ENCODE measurements around the gene MYLK2. TPM values are rescaled to one million over a fixed set of nuclear protein-coding genes. Genes with fewer than 3 reads are reported as not detected.

MYLK2 gene
- total RNA-seq, 4 donors from 2014 or later = 0.10 TPM; not detected in 3

DNA sequence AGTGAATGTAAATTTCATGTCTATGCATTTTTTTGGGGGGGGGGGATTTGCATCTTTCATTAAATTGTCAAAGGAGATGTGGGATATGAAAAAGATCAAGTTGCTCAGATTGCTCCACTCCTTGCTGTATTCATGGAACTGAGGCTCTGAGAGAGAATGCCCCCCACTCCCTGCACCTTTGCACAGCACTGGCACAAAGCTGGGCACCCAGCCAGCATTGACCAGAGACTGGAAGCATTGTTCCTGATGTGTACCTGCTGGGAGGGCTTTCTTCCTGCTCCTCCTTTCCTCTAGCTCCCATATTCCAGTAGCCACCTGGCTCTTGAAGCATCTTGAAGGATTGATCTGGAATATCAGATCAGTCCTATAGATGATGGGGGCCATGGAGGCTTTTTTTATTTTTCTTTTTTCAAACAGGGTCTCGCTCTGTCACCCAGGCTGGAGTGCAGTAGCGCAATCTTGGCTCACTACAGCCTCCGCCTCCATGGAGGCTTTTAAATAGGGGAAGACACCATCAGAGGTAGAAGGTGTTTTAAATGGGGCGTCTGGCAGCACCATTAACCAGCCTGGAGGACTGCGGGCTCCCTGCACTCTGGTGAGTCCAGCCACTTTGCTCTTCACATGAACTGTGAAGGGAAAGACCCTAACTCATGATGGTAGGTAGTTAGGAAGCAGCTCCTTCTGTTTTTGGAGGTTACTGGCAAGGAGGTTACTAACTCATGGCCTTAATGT lies 40.3 kb downstream of the MYLK2 start:
- TF ChIP-seq, protein P1, sequence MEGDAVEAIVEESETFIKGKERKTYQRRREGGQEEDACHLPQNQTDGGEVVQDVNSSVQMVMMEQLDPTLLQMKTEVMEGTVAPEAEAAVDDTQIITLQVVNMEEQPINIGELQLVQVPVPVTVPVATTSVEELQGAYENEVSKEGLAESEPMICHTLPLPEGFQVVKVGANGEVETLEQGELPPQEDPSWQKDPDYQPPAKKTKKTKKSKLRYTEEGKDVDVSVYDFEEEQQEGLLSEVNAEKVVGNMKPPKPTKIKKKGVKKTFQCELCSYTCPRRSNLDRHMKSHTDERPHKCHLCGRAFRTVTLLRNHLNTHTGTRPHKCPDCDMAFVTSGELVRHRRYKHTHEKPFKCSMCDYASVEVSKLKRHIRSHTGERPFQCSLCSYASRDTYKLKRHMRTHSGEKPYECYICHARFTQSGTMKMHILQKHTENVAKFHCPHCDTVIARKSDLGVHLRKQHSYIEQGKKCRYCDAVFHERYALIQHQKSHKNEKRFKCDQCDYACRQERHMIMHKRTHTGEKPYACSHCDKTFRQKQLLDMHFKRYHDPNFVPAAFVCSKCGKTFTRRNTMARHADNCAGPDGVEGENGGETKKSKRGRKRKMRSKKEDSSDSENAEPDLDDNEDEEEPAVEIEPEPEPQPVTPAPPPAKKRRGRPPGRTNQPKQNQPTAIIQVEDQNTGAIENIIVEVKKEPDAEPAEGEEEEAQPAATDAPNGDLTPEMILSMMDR (IDR thresholded peaks at IDR 0.05) = no peak
- TF ChIP-seq POLR2A (IDR thresholded peaks at IDR 0.05) = no peak
- no peak overlapping the region for H3K4me3 ChIP-seq (ENCODE audit: low read depth, poor library complexity, severe bottlenecking)
- DNase-seq (ENCODE audit: low spot score in 2 of 2) = no peak
- intact Hi-C loops (cut with DNase I; ENCODE audit: low total_unique reads) = no loop called here
- 87 to 91% methylated on average over 5 of the region's 5 CpGs for WGBS, 2 donors

DNA sequence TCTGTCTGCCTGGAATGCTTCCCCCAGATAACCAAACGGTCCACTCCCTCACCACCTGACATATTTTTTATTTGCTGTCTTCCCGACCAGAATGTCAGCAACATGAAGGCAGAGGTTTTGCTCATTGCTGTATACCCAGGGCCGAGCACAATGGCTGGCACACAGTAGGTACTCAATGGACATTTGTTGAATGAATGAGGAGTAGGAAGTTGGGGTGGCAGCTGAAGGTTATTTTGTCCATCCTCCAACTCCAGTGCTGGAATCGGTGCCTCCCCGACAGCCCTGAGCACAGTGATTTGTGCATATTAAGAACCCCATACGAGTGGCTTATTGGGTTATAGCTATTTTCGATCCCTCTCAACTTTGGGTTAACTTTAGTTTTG lies 40.8 kb downstream of the MYLK2 start:
- WGBS, 2 donors = 41 to 62% methylated on average over 7 of the region's 7 CpGs
- no peak overlapping the region for H3K4me3 ChIP-seq (ENCODE audit: low read depth, poor library complexity, severe bottlenecking)
- intact Hi-C loops (cut with DNase I; ENCODE audit: low total_unique reads) = no loop called here
- DNase-seq (ENCODE audit: low spot score in 2 of 2) = peak in 1 of 2 donors; percentile 57
- no peak for TF ChIP-seq POLR2A (IDR thresholded peaks at IDR 0.05)
- TF ChIP-seq, protein P1 (IDR thresholded peaks at IDR 0.05) = no peak

DNA sequence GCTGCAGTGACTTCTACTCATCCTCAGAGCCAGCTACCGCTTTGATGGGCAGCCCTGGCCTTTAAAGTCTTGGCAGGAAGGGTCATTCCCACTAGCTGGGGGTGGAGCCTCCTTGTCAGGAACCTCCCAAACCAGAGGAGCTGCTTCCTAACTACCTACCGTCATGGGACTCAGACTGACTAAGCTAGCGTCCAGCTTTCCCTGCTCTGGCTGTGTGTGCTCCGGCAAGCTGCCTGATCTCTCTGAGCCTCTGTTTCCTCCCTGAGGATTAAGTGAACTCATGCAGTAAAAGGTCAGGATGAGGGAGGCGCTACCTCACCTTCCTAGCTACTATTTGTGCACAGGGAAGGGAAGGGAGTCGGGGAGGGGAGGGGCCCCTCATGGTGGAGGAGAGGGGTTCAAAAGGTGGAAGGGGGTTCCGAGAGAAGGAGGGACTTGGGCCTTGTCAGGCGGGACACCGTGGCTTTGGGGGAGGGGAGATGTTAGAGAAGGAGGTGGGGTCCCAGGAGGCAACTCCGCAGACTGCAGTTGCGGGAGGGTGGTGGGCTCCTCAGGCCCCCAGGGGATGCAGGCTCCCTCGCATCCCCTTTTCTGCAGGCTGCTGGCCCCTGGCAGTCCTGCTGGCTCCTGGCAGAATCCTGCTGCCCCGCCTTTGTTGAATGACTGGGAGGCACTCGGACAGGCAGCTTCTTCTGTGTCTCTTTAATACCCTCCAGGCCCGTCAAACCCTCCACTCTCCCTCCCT lies 41.4 kb downstream of the MYLK2 start:
- intact Hi-C loops (cut with DNase I; ENCODE audit: low total_unique reads) = no loop called here
- peak in 1 of 2 donors; percentile 82 for DNase-seq (ENCODE audit: low spot score in 2 of 2)
- no peak for TF ChIP-seq POLR2A (IDR thresholded peaks at IDR 0.05)
- TF ChIP-seq, protein P1 (IDR thresholded peaks at IDR 0.05) = no peak
- no peak overlapping the region for H3K4me3 ChIP-seq (ENCODE audit: low read depth, poor library complexity, severe bottlenecking)
- WGBS, 2 donors = 5 to 10% methylated on average over 15 of the region's 15 CpGs

DNA sequence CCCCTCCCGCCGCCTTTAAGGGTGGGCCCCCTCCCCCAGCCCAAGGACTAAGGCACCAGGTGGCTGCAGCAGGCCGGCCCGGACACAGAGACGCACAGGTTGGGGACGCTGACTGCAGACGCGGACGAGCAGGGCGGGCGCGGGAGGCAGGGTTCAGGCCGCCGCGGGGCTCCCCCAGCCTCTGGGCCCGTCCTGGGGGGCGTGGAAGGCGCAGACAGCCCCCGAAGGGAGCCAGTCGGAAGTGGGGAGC lies 41.9 kb downstream of the MYLK2 start:
- no peak for DNase-seq (ENCODE audit: low spot score in 2 of 2)
- TF ChIP-seq, protein P1 (IDR thresholded peaks at IDR 0.05) = no peak
- TF ChIP-seq POLR2A (IDR thresholded peaks at IDR 0.05) = no peak
- 0% methylated on average over 4 to 16 of the region's 20 CpGs for WGBS, 2 donors
- intact Hi-C loops (cut with DNase I; ENCODE audit: low total_unique reads) = no loop called here
- H3K4me3 ChIP-seq (ENCODE audit: low read depth, poor library complexity, severe bottlenecking) = peak overlapping the region; percentile 21

DNA sequence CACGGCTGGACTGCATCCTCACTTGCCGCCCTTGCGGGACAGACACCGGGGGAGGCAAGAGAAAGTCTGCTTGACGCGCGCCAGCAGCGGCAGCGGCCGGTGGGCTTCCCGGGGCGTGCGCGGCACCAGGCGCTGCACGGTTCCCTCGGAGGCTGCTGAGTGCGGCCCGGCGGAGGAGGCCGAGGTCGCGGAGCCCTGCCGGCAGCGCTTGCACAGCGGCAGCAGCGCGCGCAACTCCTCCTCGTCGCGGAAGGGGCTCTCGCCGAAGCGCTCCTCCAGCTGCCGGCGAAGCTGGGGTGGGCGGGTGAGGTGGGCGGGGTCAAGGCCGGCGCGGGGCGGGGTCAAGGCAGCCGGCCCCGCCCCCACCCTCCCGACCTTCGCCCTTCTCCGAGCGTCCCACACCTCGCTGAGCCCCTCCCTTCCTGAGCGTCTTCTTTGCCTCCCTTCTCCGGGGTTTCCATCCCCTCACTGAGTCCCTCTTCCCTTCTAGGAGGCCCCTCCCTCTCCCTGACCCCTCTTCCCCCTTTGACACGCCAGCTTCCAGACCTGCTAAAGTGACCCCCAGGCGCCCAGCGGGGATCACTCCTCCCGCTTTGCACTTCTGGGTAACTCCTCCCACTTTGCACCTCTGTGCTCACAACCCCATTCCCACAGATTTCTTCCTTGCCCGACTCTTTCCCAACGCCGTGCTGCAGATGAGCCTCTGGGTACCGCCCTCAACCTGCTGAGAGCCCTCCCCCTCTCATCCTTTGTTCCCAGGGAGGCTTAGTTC lies 42.4 kb downstream of the MYLK2 start:
- intact Hi-C loops (cut with DNase I; ENCODE audit: low total_unique reads) = no loop called here
- H3K4me3 ChIP-seq (ENCODE audit: low read depth, poor library complexity, severe bottlenecking) = peak overlapping the region; percentile 21
- peak in 1 of 2 donors; percentile 86 for DNase-seq (ENCODE audit: low spot score in 2 of 2)
- TF ChIP-seq POLR2A (IDR thresholded peaks at IDR 0.05) = no peak
- TF ChIP-seq, protein P1 (IDR thresholded peaks at IDR 0.05) = no peak
- WGBS, 2 donors = 9 to 15% methylated on average over 15 to 34 of the region's 60 CpGs

Data from lower leg skin (tissue), 4 donors.